Adipocyte (in vitro differentiated cells): ENCODE measurements around the gene UNC5CL.
"Not testable (repeated sequence)": the region's sequence is repeated elsewhere in the genome, so short reads cannot be mapped to it uniquely, and the experiment has no call there.

Experiments
- DNase-seq: peaks from one replicate; pipeline ENCODE4 v3.0.0-alpha.2; 2015; ENCODE audit warnings: low read depth
- H3K27me3 ChIP-seq: replicated peaks from 2 replicates; pipeline ENCODE4 v1.7.0; 2013; ENCODE audit warnings: mild to moderate bottlenecking, low read length, moderate library complexity; ENCODE audit not compliant: control insufficient read depth, insufficient read depth
- H3K36me3 ChIP-seq: 2 replicates; pipeline ENCODE4 v1.7.0; 2013; ENCODE audit warnings: low read length, mild to moderate bottlenecking, moderate library complexity; ENCODE audit not compliant: control insufficient read depth, insufficient read depth, severe bottlenecking
- H3K4me1 ChIP-seq: 2 replicates; pipeline ENCODE4 v1.7.0; 2013; ENCODE audit warnings: mild to moderate bottlenecking, low read length, moderate library complexity; ENCODE audit not compliant: control insufficient read depth, insufficient read depth
- H3K4me3 ChIP-seq: 2 replicates; pipeline ENCODE4 v1.7.0; 2013; ENCODE audit warnings: mild to moderate bottlenecking, low read length, moderate library complexity
- H3K9ac ChIP-seq: 2 replicates; pipeline ENCODE4 v1.7.0; 2013; ENCODE audit warnings: mild to moderate bottlenecking, low read length, moderate library complexity
- H3K9me3 ChIP-seq: 2 replicates; pipeline ENCODE4 v1.7.0; 2013; ENCODE audit warnings: mild to moderate bottlenecking, low read length, moderate library complexity; ENCODE audit not compliant: control insufficient read depth

UNC5CL gene

DNA sequence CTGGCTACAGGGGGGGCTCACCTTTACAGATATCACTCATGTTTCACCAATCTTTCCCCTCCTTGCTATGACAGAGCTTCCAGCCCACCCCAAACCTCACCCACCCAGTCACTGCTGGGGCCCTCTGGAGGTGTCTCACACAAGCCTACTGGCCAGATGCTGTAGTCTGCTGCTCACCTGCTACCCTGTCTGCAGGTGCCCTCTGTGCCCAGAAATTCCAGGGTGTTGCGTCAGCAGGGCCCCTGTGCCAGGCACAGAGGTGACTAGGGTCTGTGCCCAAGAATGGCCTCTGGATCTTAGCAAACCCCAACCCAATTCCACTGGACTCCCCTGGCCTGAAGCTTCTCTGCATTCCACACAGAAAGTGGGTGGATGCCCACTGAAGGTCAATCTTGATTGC, 21.4 kb downstream of the UNC5CL start:
- Histone ChIP-seq H3K36me3 (no peaks in the 10 kb centered on the region), H3K27me3 (no peaks in the 10 kb centered on the region), H3K9me3 (peaks cover 14% of the 10 kb centered on the region), H3K9ac (no peak overlapping the region), H3K4me3 (no peak overlapping the region), H3K4me1 (no peaks in the 10 kb centered on the region)
- DNase-seq = no peak

DNA sequence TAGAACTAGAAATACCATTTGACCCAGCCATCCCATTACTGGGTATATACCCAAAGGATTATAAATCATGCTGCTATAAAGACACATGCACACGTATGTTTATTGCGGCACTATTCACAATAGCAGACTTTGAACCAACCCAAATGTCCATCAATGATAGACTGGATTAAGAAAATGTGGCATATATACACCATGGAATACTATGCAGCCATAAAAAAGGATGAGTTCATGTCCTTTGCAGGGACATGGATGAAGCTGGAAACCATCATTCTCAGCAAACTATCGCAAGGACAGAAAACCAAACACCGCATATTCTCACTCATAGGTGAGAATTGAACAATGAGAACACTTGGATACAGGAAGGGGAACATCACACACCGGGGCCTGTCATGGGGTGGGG, 23.2 kb downstream of the UNC5CL start:
- DNase-seq, H3K4me1 ChIP-seq, H3K9ac ChIP-seq, H3K27me3 ChIP-seq, H3K36me3 ChIP-seq, H3K4me3 ChIP-seq: not testable (repeated sequence)
- H3K9me3 ChIP-seq = peaks cover 14% of the 10 kb centered on the region

DNA sequence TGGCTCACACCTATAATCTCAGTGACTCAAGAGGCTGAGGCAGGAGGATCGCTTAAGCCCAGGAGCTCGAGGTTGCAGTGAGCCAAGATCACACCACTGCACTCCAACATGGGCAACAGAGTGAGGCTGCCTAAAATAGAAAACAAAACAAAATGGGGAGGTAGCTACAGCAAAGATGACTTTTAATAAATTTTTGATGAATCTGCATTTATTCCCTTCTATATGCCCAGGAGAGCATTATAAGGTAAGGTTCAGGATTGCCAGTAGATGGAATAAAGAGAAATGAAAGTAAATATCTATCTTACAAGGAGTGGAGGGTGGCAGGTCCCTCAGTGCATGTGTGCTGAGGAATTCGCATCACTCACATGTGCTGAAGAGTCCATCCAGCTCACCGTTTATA, 24.2 kb downstream of the UNC5CL start:
- Histone ChIP-seq H3K27me3 (no peaks in the 10 kb centered on the region), H3K9ac (no peak overlapping the region), H3K4me3 (no peak overlapping the region), H3K9me3 (peaks cover 7% of the 10 kb centered on the region), H3K36me3 (no peaks in the 10 kb centered on the region), H3K4me1 (no peaks in the 10 kb centered on the region)
- no peak for DNase-seq

DNA sequence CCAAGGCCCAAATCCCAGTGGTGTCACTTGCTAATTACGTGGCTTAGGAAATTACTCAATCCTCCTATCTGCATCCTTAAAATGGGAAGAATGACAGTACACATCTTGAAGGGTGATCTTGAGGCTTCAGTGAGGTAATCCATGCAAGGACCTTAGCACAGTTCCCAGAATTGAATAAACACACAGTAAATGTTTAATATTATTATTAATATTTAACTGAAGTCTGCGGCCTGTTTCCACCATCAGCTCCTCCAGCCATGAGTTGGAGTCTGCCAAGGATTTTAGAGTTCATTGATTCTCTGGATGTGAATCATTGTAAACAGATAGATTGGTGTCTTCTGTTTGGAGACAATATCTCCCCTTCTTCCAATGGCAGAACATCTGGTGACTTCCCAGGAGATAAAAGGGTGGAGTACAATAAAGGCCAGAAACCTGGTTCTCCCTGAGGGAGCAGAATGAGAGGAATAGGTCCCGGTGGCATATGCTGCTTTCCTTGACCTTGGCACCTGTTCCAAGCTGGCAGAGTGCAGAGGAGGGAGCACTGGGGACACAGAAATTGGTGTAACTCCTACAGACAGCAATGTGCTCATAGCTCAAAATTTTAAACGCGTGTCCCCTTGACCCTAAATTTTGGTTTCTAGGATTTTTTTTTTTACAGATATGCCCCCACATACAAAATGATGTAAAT, 25.4 kb downstream of the UNC5CL start:
- no peaks in the 10 kb centered on the region for H3K36me3 ChIP-seq
- no peak for DNase-seq
- H3K4me3 ChIP-seq = no peak overlapping the region

DNA sequence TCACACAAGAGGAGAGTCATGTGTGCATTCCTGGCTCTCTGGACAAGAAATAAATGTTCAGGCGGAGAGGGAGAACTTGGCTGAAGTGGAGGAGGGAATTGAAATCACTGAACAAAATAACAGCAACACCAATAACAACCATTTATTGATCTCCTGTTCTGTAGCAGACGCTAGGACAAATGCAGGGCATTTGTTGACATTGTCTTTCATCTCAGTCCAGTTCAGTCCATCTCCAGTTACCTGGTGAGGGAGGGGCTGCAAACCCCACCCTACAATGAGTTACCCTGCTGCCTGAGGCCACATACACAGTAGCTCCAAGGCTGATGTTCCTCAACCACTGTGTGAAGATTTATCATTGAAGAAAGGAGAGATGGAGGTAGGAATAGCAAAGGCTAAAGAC, 27.3 kb downstream of the UNC5CL start:
- Histone ChIP-seq H3K4me3 (no peak overlapping the region), H3K36me3 (no peaks in the 10 kb centered on the region), H3K4me1 (no peaks in the 10 kb centered on the region), H3K27me3 (peaks cover 5% of the 10 kb centered on the region), H3K9ac (no peak overlapping the region), H3K9me3 (no peaks in the 10 kb centered on the region)
- DNase-seq = no peak

More for the DNA sequence above, 25.4 kb downstream of the UNC5CL start:
- H3K9me3 ChIP-seq = peaks cover 7% of the 10 kb centered on the region
- peaks cover 5% of the 10 kb centered on the region for H3K27me3 ChIP-seq
- no peaks in the 10 kb centered on the region for H3K4me1 ChIP-seq
- H3K9ac ChIP-seq = no peak overlapping the region

DNA sequence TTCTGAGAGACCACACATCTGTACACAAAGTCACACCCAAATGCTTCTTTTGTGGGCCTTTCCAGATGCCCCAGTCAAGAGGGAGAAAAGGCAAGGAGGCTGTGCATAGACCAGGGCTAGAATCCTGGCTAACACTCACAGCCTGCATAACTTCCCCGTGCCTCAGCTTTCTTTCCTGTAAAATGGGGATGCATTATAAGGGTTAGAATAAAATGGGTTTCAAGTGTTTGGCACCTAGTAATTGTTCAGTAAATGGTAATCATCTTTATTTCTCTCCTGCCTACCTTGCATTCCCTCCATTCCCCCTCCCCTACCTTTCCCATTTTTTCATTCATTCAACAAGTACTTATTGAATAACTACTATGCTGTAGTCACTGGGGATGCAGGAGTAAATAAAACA, 29.4 kb downstream of the UNC5CL start:
- DNase-seq = no peak
- Histone ChIP-seq H3K36me3 (no peaks in the 10 kb centered on the region), H3K9me3 (no peaks in the 10 kb centered on the region), H3K4me3 (no peak overlapping the region), H3K9ac (no peak overlapping the region), H3K27me3 (peaks cover 5% of the 10 kb centered on the region), H3K4me1 (no peaks in the 10 kb centered on the region)

DNA sequence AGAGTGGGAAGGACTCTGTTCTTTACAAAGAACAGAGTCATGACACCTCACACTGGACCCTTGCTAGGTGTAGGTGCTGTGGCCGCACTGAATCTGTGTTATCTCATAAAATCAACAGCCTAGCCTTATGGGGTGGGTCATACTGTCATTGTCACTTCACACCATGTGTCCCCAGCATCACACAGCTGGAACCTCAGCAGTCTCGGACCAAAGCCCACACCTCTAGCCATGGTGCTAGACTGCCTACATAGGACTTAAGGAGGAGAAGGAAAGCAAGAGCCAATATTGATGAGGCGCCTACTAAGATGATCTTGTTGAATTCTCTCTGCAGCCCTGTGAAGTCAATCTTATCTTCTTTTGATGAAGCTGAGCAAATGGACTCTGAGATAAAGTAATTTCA, 31.0 kb downstream of the UNC5CL start:
- Histone ChIP-seq H3K4me1 (no peaks in the 10 kb centered on the region), H3K36me3 (no peaks in the 10 kb centered on the region), H3K9ac (no peak overlapping the region), H3K27me3 (peaks cover 12% of the 10 kb centered on the region), H3K9me3 (no peaks in the 10 kb centered on the region), H3K4me3 (no peak overlapping the region)
- DNase-seq = no peak

DNA sequence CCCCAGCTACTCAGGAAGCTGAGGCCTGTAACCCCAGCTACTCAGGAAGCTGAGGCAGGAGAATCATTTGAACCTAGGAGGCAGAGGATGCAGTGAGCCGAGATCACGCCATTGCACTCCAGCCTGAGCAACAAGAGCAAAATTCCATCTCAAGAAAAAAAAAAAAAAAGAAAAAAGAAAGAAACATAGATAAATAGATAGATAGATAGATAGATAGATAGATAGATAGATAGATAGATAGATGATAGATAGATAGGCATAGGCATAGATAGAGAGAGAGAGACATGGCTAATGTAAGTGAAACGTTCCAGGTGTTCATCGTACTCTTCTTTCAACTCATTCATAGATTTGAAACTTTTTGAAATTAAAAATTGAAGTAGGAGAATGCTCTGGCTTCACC, 32.0 kb downstream of the UNC5CL start:
- not testable (repeated sequence) for DNase-seq, H3K4me3 ChIP-seq

DNA sequence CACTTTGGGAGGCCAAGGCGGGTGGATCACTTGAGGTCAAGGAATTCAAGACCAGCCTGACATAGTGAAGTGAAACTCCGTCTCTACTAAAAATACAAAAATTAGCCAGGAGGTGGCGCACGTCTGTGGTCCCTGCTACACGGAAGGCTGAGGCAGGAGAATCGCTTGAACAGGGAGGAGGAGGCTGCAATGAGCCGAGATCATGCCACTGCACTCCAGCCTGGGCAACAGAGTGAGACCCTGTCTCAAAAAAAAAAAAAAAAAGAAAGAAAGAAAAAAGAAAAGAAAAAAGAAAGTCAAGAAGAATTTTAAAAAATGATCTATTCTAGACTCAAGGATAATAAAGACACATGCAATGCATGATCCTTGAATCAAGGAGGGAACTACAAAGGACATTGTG, 32.8 kb downstream of the UNC5CL start:
- not testable (repeated sequence) for H3K9me3 ChIP-seq, H3K36me3 ChIP-seq, H3K4me1 ChIP-seq, H3K9ac ChIP-seq, H3K4me3 ChIP-seq
- H3K27me3 ChIP-seq = peaks cover 19% of the 10 kb centered on the region
- peak; percentile 68 for DNase-seq

More for the DNA sequence above, 32.0 kb downstream of the UNC5CL start:
- H3K27me3 ChIP-seq = peaks cover 19% of the 10 kb centered on the region
- H3K9ac ChIP-seq, H3K36me3 ChIP-seq, H3K9me3 ChIP-seq, H3K4me1 ChIP-seq: not testable (repeated sequence)

DNA sequence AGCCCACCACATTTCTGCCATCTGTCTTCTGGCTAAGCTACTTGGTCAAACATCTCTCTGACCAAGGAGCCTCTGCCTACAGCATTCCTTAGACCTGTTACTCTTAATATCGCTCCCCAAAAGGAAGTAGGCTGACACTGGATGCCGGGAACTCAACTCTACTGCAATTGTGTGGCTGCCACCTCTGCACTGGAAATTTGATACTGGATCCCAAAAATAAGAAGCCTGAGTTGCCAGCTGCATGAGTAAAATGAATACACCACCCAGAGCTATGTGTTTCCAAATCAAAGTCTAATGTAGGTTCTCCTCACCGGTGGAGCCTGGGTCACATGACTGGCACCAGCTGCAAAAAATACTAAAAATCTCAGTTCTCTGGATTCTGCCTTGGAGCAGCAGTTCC, 36.9 kb downstream of the UNC5CL start:
- no peak for DNase-seq
- H3K4me3 ChIP-seq = no peak overlapping the region
- H3K4me1 ChIP-seq = peaks cover 6% of the 10 kb centered on the region
- H3K27me3 ChIP-seq = peaks cover 14% of the 10 kb centered on the region
- H3K9ac ChIP-seq = no peak overlapping the region
- no peaks in the 10 kb centered on the region for H3K36me3 ChIP-seq
- no peaks in the 10 kb centered on the region for H3K9me3 ChIP-seq

DNA sequence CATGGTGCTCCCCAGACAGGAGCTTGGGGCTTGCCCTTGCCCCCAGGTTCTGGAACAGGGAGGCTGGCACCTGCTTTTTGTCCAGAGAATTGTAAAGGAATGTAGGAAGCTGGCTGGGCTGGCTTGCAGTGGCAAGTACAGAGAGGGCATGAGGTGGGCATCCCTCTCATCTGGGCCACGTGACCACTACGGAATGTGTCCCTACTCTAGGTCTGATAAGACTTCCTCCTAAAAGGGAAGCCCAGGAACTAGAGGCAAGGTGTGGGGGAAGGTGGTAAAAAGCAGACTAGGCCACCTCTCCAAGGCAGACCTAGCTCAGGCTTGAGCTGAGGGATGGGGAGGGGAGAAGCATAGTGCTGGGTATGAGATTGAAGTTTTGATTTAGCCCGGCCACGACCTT, 38.8 kb downstream of the UNC5CL start:
- DNase-seq = no peak
- Histone ChIP-seq H3K4me1 (peaks cover 10% of the 10 kb centered on the region), H3K9me3 (no peaks in the 10 kb centered on the region), H3K9ac (no peak overlapping the region), H3K27me3 (peaks cover 14% of the 10 kb centered on the region), H3K4me3 (no peak overlapping the region), H3K36me3 (no peaks in the 10 kb centered on the region)

DNA sequence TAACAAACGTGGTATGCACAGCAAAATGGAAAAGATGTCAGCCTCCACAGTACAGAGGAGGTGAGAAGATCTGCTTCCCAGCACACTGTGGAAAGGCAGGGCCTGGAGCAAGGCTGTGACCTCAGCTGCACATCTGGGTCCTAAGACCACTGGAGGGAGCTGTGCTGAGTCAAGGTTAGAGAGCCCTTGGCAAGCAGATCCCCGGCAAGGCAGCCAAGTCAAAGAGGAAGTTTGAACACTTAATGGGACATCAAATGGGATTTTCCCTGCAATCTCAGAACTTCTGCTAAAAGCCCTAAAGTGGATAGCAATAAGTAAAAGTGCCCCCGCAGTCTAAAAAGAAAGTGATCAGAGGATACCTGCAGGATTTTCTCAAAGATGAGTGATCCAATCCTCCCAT, 39.5 kb downstream of the UNC5CL start:
- H3K36me3 ChIP-seq = no peaks in the 10 kb centered on the region
- no peaks in the 10 kb centered on the region for H3K9me3 ChIP-seq
- no peak for DNase-seq
- peaks cover 10% of the 10 kb centered on the region for H3K4me1 ChIP-seq
- H3K9ac ChIP-seq = no peak overlapping the region
- H3K27me3 ChIP-seq = peaks cover 14% of the 10 kb centered on the region
- no peak overlapping the region for H3K4me3 ChIP-seq
